Vagina (tissue), 2 donors: Measurements from ENCODE around the gene UBE2V1.

ENCODE experiments used
- POLR2A ChIP-seq, 2 donors: fragments of 450-650 bp; IDR thresholded peaks; one replicate each; pipeline ENCODE4 v1.6.1; 2017; ENCODE audit warnings: antibody characterized with exemption in 2 of 2, mild to moderate bottlenecking in 2 of 2, moderate library complexity in 2 of 2
- POLR2AphosphoS5 ChIP-seq, 2 donors: sonication (generic); formaldehyde crosslinking; IDR thresholded peaks; one replicate each; pipeline ENCODE4 v1.9.0; 2017; ENCODE audit warnings: antibody characterized with exemption in 2 of 2, mild to moderate bottlenecking in 2 of 2, low read depth in 1 of 2; ENCODE audit not compliant: insufficient read depth in 1 of 2
- TF ChIP-seq, protein P1 (sequence below), 3 experiments: fragments of 450-650 bp in 2 of 3; fragments of 200-600 bp in 1 of 3; sonication (generic) in 1 of 3; IDR thresholded peaks; one replicate each; pipeline ENCODE4 v1.5.1; 2017 to 2019; ENCODE audit warnings: antibody characterized with exemption in 3 of 3, mild to moderate bottlenecking in 2 of 3, moderate library complexity in 2 of 3

DNA sequence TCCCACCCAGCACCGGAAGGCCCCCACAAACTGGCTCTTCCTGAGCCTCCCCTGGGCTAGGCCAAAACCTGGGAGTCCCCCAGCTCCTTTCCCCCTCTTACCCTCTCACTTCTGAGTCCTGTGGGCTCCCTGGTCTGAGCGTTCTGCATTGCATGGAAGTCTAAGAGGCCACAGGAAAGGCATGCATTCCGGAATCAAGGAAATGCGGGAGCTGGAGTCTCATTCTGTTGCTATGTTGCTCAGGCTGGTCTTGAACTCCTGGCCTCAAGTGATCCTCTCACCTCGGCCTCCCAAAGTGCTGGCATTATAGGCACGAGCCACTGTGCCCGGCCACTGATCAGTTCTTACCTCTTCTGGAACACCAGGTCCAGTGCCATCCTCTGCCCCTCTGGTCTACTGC is 45.9 kb downstream of the UBE2V1 start:
- TF ChIP-seq POLR2A (IDR thresholded peaks at IDR 0.05) (no peak), POLR2AphosphoS5 (IDR thresholded peaks at IDR 0.05; ENCODE audit: insufficient read depth in 1 of 2, low read depth in 1 of 2) (no peak)
- TF ChIP-seq, protein P1, sequence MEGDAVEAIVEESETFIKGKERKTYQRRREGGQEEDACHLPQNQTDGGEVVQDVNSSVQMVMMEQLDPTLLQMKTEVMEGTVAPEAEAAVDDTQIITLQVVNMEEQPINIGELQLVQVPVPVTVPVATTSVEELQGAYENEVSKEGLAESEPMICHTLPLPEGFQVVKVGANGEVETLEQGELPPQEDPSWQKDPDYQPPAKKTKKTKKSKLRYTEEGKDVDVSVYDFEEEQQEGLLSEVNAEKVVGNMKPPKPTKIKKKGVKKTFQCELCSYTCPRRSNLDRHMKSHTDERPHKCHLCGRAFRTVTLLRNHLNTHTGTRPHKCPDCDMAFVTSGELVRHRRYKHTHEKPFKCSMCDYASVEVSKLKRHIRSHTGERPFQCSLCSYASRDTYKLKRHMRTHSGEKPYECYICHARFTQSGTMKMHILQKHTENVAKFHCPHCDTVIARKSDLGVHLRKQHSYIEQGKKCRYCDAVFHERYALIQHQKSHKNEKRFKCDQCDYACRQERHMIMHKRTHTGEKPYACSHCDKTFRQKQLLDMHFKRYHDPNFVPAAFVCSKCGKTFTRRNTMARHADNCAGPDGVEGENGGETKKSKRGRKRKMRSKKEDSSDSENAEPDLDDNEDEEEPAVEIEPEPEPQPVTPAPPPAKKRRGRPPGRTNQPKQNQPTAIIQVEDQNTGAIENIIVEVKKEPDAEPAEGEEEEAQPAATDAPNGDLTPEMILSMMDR (IDR thresholded peaks at IDR 0.05) = no peak
